Sigmoid colon (tissue), 4 donors: ENCODE results near the gene POLR3E.

Source experiments
- CTCF ChIP-seq, 4 experiments: fragments of 450-650 bp in 3 of 4; fragments of 200-600 bp in 1 of 4; IDR thresholded peaks; one replicate each; pipeline ENCODE4 v1.5.1; 2016 to 2019; ENCODE audit warnings: antibody characterized with exemption in 4 of 4, mild to moderate bottlenecking in 3 of 4, moderate library complexity in 2 of 4
- EP300 ChIP-seq, 4 donors: sonication (generic); formaldehyde crosslinking; IDR thresholded peaks; one replicate each; pipeline ENCODE4 v1.6.1; 2017; ENCODE audit warnings: antibody characterized with exemption in 4 of 4
- POLR2A ChIP-seq, 2 donors: fragments of 450-650 bp; IDR thresholded peaks; one replicate each; pipeline ENCODE4 v1.6.1; 2016; ENCODE audit warnings: antibody characterized with exemption in 2 of 2, mild to moderate bottlenecking in 2 of 2, moderate library complexity in 2 of 2
- POLR2AphosphoS5 ChIP-seq, 4 donors: sonication (generic); formaldehyde crosslinking; IDR thresholded peaks; one replicate each; pipeline ENCODE4 v1.6.1; 2017; ENCODE audit warnings: antibody characterized with exemption in 4 of 4

- TF ChIP-seq CTCF (IDR thresholded peaks at IDR 0.05) (peak in 3 of 4 experiments; percentile 43 to 57 (median 47)), EP300 (IDR thresholded peaks at IDR 0.05) (no peak), POLR2AphosphoS5 (IDR thresholded peaks at IDR 0.05) (peak in 2 of 4 donors; percentile 6 to 48), POLR2A (IDR thresholded peaks at IDR 0.05) (no peak)
These were observed 3.3 kb downstream of the POLR3E start for GRCh38 chr16:22300427-22301071.
